HG02970 (cell line): ENCODE measurements around the gene RBMS3.
"Not testable (repeated sequence)": the region's sequence is repeated elsewhere in the genome, so short reads cannot be mapped to it uniquely, and the experiment has no call there.

Experiments
- ATAC-seq: cut with Tn5 transposase; IDR thresholded peaks from one replicate; pipeline ENCODE4 v1.9.1; 2021; ENCODE audit warnings: mild to moderate bottlenecking, moderate library complexity, moderate number of reproducible peaks; ENCODE audit not compliant: unreplicated experiment, low FRiP score

RBMS3 gene

DNA sequence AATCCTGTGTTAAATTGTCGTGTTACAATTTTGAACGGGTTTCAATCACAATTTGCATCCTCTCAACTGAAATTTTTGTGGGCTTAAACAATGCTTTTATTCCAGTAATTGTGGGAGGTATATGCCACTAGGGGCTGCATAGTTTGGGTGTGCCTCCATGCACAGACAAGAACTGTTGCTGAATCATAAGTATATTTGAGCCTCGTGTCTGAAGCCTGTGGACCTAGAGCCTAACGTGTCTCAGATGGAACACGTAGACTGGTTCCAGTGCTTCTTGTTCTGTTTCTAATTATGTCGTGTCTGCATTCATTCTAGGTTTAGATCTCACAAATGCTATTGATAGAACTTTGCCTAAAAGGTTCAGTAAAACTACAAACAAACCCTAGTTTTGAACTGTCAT, 363.4 kb downstream of the RBMS3 start:
- no peak for ATAC-seq

DNA sequence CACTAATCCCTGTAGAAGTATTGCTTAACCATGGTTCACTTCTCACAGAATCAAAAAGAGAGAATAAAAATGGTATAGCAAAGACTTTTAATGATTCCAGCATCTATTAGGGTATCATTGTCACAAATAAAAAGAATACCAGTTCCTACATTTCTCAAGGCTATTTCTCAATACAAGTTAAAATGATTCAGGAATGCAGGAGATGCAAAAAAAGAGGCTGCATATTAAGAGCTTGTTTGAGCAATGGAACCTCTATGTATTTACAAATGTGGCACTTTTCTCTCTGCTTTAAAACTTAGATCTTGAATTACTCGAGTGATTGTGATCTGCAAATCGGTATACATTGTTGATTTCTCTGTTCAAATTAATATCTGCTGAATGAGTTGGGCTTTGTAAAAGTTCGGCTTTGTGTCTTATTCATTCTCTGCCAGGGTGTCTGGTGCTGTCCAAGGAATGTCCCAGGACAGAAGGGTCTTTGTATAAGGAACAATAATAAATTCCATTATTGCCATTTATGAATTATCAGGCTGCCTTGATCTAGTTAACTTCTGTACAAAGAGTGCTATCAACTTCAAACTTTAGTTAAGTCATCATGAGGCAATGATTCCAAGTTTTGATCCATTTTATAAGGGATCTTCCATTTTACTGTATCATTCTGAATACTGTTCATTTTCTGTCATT, 364.2 kb downstream of the RBMS3 start:
- ATAC-seq, result no peak

DNA sequence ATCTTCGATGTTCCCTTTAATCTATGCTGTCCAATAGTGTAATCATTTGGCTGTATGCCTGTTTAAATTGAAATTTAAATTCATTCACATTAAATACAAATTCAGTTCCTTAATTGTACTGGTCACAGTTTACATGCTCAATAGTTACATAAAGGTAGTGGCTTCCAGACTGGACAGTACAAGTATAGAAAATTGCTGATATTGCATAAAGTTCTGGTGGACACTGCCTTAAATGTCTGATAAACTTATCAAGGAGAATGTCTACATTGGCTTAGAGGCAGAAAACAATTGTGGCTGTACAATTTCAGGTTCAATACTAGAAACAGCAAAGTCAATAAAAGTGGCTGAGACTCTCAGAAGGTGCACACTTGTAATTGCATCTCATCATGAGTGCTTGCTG, 365.2 kb downstream of the RBMS3 start:
- ATAC-seq, result no peak

DNA sequence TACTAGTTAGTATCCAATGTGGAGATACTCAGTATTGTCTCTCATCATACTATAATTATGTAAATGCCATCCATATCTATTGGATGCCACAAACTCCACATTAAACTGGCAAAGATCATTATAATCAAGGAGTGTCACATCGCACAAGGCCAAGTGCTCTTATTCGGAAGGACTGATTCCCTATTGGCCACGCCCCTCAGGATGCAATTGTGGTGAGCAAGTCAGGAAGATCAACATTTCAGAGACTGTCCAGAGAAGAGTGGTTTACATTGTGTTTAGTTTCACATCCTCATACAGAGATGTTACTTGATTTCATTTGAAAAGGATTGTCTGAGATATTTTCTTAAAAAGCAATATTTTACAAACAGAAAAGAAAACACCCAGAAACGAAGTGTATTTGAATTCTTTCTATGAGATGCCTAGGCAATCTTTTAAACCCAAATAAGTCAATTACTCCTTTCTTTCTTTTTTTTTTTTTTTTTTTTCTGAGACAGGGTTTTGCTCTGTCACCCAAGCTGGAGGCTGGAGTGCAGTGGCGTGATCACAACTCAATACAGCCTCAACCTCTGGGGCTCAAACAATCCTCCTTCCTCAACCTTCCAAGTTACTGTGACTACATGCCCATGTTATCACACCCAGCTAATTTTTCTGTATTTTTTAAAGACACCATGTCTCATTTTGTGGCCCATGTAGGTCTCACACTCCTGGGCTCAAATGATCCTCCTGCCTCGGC, 369.1 kb downstream of the RBMS3 start:
- no peak for ATAC-seq

DNA sequence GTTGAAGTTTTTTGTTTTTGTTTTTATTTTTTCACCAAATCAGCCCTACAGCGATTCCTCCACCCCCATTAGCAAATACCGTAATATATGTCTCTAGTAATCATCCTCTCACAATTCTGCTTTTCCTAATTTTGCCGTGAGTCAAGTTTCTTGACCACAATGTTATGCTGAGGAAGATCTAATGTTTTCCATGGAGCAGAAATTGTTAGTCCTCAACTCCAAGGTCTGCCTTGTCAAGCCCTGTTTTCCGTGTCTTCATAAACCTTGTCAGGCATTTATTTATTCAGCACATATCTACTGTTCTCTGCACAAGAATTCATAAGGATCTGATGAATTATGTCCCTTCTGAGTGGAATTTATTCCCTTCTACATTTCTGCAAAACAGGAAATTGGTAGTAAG, 372.8 kb downstream of the RBMS3 start:
- ATAC-seq, result no peak

DNA sequence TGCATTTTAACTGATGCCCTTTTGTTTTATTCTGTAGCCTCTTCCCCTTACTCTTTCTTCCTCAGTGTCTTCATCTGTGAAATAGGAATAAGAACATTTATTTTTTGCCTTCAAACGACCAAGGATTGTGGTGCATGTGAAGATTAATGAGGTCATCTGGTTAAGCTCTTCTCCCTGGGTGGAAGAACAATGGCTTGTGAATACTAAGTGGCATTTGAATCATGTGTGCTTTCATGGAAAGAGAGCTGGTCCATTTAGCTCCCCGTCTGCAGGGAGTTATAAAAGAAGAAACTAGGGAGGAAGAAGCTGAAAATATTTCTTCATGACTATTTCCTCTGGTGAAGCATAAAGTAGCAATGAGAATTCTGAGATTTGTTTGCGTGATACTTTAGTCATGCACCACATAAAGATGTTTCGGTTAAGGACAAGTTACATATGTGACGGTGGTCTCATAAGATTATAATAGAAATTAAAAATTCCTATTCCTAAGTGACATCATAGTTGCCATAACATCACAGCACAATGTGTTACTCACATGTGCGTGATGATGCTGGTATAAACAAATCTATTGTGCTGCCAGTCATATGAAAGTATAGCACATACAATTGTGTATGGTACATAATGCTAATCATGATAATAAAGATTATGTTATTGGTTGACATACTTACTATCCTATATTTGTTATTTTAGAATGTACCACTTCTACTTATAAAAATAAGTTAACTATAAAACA, 374.3 kb downstream of the RBMS3 start:
- ATAC-seq, result no peak

DNA sequence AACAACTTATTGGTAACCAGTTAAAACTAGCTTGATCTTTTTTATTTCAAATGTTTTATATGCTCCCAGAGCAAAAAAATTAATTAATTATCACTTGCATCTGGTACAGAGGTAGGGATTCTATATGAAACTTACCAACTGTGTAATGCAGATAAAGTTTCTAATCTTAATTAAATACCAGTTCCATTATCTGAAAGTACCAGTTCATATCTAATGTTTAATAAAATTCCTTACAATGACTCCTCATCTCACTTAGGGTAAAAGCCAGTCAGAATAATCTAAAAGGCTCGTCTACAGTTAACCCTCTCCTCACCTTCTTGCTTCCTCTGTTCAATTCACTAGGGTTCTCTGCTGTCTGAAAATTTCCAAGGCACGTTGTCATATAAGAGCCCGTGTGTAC, 384.8 kb downstream of the RBMS3 start:
- no peak for ATAC-seq

DNA sequence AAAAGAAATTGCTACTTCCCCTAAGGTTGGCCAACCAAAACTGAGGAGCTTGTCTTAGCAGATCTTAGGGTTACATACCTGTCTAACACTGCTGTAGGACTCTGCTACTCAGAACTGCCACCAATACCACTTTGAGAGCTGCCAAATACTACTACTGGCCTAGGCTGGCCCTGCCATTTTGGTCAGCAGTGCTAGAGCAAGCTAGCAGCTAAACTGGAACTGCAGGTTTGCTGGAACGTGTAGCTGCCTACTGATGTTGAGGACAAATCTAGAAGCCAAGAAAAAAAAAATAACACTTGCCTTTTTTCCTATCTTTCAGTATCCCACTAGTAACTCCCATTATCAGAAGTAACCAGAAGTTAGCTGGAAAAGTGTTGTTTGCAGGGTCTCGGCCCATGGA, 387.4 kb downstream of the RBMS3 start:
- no peak for ATAC-seq

DNA sequence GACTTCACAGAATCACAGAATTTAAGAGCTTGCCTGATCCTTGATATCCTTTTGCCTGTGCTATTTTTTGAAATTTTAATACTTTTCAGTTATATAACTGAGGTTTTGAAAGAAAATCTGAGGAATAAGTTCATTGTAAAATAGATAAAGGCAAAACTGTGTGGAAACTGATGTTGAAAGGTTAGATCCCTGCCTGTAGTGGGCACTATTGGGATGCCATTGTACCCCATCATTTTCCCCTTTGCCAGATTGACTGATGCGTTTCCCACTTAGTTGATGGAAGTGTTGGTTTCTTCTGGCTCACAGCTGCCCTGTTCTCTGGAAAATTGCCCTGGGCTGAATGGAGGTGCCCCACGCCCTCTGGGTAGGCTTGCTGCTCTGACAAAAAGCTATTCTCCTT, 387.9 kb downstream of the RBMS3 start:
- no peak for ATAC-seq

DNA sequence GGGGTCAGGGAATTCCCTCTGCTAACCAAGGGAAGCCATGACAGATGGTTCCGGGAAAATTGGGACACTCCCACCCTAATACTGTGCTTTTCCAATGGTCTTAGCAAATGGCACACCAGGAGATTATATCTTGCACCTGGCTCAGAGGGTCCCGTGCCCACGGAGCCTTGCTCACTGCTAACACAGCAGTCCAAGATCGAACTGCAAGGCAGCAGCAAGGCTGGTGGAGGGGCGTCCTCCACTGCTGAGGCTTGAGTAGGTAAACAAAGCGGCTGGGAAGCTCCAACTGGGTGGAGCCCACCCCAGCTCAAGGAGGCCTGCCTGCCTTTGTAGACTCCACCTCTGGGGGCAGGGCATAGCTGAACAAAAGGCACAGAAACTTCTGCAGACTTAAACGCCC, 389.6 kb downstream of the RBMS3 start:
- ATAC-seq, result not testable (repeated sequence)

DNA sequence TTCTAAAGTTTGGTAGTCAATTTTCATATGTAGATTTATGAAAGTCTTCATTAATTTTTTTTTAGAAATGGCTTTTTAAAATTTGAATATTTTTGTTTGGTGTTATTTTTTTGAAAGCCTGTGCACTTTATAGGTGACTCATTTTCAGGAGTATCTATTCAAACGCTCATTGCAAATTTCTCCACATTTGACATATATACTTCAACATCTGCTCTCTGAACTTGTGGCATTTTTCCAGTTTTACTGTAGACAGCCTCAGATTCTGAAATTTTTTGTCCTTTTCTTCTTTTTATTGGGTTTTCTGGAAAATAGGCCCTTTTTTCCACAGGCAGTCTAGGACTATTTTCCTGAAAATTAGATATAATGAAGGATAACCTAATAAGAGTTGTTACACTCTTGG, 396.6 kb downstream of the RBMS3 start:
- no peak for ATAC-seq

DNA sequence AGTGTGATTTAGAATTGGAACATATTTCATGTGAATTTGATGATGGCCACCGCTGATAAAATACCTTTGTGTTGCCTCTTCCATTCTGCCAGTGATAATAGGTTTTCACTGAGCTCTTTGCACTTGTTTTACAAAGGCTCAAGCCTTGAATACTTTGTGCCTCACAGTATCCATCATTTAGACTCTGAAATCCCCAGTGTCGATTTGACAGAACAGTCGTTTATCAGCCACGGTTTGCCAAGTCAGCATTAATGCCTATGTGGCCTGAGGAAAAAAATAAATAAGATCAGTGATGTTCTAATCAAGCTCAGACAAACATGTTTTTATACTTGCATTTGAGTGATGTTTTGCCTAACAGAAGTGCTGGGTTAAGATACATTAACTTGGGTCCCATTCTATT, 399.1 kb downstream of the RBMS3 start:
- no peak for ATAC-seq

DNA sequence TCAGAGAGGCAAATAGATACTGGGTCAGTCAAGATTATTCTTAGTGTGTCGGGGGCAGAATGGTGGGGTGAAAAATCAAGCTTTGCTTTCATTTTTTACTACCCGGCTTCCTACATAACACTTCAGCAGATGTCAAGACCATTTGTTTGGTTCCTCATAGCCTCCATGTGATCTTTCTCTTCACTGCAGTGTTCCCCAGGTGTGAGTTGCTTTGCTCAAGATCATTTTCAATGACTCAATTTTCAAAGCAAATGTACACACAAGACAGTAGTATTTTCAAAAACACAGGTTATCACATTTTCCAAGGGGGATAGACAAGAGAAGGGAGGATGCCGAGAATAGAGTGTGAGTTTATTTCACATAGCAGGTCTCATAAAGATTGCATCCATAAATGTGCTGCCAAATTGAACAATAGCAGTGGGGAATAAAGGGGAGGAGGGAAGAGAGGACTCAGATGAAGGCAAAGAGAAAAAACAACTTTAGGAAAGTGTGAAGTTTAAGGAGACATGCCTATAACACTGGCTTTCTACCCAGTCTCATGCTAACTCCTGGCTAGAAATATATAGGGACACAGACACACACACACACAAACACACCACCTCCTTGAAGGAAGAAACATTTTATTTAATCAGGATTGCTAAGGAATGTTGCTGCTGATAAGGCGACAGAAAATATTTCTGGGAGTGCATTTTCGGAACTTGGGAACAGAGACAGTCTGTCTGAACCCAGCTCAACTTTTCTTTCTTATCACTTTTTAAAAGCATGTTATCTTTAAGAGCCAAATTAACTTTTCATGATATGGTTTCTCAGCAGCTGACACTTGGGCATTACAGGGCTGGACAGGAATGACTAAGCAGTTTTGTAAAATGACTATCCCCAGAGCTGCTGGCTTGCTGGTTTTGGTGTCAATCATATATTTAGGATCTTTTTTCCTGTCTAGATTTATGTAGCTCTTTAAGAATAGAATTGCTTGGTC, 402.4 kb downstream of the RBMS3 start:
- ATAC-seq, result peak; percentile 39

DNA sequence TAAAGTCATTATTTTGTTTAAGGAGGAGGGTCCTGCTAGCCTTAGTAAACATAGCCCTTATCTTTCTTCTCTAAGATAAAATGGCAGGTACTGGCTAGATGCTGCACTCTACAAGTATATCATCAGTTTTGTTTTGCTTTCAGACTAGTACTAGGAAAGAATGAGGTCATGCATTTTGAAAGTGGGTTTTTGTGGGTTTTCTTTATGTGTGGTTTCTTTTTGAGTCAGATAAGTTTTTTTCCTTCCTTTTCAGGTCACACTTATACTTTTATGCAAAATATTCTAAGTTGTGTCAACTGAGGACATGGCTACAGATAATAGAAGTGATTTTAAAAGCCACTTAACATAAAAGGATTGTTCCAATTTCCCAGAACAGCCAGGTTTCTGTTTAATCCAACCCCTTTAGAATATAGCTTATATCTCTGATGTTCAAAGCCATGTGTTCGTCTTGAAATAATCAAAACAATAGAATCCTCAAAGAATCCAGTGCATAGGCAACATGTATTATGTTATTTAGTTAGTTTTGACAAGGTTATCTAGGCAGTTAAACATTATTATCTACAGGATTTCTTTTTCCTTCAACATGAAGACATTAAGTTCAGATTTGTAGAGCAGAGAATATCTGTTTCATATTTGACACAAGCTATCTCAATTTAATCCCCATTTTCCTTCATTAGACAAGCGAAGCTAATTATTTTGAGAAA, 406.2 kb downstream of the RBMS3 start:
- peak; percentile 99 for ATAC-seq

DNA sequence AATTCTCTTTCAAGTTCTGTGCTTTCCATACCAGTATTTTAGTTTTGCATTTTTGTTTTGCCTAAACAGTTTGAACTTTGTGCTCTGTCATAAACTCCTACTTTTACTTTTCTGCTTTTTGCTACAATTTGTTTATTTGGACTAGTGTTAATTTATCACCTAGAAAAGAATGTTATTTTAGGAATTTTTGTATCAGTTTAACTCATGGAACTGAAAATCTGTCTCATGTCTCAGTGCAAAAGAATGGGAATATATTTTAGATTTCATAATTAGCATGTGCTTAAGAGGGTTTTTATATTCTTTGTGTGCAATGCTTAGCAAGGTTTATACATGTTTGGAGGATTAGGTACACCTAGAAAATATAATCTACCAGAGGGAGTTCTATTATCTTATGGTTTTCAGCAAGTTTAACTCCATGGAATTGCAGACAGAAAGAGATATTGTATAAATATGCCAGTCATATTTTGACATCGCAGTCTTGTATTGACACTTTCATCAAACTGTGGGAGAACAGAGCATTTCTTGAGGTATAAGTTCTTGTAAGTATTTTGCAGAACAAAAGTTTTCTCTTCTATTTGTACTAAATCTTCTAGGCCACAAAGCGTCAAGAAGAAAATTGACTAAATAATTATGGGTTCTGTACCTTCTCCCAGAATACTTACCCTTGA, 409.9 kb downstream of the RBMS3 start:
- ATAC-seq, result no peak

DNA sequence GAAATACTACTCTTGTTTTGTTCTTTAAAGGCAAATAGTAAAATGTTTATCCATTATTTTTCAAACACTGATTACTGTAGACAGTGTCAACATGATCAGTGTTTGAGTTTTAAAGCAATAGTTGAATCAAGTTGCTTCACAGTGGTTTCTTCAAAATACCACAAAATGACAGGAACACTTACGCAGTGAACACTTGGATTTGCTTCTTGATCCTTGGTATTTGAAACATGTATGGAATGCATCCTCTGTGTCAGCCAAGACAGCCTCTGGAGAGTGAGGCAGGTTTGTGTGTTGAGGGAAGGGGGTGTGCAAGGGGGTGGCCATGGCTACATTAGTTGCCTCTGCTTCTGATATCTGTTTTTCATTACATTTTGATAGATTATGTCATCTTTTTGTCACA, 413.0 kb downstream of the RBMS3 start:
- no peak for ATAC-seq

DNA sequence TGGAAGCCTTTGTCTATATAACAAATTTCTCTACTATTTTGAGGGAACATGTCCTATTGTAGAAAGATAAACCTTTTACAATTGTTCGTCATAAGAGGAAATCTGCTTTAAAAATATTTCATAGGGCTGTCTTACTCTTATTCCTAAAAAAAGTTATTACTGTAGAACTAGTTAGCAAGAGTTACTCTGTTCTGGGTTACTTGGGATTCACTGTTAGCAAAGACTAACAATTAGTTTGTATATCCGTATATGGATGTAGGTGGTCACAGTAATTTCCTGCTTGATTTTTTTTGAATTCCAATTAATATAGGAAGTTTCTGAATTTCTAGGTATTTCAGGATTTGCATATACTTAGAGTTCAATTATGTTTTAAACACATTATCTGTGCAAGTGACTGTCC, 413.5 kb downstream of the RBMS3 start:
- ATAC-seq, result no peak

DNA sequence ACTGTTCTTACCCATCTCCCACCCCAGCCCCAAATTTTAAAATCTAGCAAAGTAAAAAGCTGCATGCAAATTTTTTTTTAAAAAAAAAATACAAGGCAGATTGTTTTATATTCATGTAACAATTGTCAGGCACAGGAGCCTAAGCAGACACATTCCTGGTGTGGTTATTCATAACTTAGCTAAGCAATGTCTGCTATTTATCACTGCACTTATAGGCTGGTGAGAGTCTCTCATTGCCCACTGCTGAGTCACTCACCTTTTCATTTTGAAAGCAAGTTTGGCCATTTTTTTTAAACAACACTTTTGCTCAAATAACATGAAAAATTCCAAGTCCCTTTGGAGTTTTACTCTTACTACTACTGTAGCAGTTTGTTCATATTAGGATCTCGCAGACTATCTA, 413.9 kb downstream of the RBMS3 start:
- no peak for ATAC-seq

DNA sequence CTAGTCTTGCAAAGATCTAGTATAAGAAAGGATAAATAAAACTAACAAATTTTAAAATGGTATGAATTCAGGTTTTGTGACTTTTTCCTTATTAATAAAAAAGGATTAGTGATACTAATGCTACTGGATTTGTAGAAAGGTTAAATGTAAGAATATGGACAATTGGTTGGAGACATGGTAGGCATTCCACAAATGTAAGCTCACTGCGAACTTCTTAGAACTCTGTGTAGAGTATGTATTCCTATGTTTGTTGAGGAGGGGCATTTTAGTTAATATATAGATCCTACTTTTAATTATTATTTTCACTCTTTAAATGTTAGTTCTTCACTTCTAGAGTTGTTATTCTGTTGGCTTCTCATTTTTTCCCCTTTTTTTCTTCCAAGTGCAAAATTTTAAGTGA, 414.3 kb downstream of the RBMS3 start:
- ATAC-seq, result no peak
